GM18498 (cell line): ENCODE measurements around the gene ATMIN.
A peak's percentile ranks its signal among the peaks of the same experiment; 100 is the strongest.

Source experiments
- ATAC-seq: cut with Tn5 transposase; IDR thresholded peaks from one replicate; pipeline ENCODE4 v1.9.1; 2021; ENCODE audit warnings: mild to moderate bottlenecking, moderate library complexity; ENCODE audit not compliant: unreplicated experiment

The ATMIN gene

DNA sequence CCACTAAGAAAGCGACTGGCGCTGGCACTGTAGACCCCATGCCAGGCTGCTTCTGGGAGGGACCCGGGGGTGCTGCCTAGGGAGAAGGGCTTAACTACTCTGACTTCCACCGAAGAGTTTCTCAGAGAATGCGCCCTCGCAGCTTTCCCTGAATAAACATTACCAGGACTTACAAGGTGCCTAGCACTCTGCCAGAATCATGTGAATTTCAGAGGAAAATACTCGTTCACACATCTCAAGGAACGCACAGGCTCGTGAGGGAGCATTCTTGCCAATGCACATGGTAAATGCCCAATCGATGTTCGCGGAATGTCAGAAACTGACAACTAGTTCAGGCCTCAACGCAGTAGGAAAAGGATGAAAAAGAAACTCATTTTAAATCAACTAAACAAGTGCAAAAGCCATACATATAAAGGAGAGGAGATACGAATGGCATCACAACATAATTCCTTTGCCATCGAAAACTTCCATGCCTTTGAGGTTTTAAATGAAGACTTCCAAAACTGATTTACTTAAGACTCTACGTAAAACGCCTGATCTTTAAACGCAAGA is 30.0 kb upstream of the ATMIN start:
- ATAC-seq: no peak

DNA sequence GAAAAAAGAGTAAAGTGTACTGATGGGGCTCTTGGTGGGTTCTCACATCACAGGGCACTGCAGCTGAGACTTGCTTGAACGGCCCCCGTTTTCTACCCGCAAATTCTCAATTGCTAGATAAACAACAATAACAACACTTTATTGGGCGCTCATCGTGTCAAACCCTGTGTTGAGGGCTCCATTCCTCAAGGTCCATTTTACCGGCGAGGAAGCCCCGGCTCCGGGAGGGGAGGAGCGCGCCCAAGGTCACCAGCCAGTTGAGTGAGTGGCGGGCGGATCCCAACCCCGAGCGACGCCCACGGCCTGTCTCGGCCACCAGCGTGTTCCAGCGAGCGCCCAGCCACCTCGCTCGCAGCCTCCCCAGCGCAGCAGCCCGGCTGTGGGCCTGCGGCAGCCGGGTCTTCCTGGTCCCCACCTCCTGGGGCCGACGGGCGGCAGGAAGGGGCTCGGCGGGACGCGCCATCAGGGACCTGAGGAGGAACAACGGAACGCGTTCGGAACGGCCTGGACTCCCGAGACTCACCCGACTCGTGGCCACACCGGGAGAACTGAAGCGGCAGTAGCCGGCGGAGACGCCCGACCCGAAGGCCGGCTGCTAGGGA is 29.3 kb upstream of the ATMIN start:
- peak; percentile 39 for ATAC-seq

DNA sequence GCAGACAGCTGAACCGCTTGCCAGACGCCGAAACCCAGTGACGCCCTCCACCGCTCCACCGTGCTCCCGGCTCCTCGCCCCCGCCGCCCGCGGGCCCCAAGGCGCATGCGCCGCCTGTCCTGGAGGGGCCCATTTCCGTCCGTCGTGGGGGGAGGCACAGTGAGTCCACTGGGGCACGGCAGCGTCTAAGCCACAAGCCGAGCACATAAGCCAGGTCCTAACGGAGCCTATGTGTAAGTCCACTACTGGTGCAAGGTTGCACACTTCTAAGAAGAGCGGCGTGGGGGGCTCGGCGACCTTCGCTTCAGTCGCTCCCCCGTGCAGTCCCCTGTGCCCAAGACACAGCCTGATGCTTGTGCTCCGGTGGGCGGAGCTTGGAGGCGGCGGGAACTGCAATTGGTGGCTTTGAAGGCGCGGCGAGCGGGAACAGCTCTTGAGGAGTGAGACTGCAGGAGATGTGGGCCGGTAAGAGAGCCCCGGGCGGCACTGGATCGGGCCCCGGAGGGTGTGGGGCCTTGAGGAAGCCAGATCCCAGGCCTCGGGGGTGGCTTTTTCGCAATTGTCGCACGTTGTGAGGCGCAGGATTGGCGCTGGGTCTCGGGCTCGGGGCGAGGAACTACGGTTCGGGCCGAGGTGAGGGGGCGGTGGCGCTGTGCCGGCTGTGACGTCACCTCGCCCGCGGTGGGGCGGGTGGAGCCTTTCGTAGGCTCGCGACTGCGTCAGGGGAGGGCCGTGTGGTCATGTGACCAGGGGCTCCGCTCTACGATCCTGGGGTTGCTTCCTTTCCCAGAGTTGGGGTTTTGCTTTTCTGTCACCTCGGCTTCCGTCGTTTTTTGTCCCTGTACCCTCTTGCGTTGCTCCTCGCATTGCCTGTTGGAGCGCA is 28.6 kb upstream of the ATMIN start, which contains the start of the genes CENPN and CMC2:
Gene CENPN (plus strand): TSS at position 402 of the 883 bp plus-strand sequence. CDS start 4,726 bp downstream, outside the sequence.
Gene CMC2 (minus strand): TSS at position 73 of the 883 bp plus-strand sequence. CDS start 9,491 bp downstream, outside the sequence.
- peak; percentile 88 for ATAC-seq

DNA sequence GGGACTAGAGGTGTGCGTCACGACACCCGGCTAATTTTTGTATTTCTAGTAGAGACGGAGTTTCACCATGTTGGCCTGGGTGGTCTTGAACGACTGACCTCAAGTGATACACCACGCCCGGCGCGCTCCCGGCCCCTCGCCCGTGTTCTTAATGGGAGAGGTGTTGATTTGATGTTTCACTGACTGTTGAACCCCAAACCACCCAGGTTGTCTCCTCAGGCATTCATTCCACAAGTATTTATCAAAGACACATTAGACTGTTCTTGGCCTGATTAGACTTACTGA is 27.2 kb upstream of the ATMIN start:
- ATAC-seq: no peak

DNA sequence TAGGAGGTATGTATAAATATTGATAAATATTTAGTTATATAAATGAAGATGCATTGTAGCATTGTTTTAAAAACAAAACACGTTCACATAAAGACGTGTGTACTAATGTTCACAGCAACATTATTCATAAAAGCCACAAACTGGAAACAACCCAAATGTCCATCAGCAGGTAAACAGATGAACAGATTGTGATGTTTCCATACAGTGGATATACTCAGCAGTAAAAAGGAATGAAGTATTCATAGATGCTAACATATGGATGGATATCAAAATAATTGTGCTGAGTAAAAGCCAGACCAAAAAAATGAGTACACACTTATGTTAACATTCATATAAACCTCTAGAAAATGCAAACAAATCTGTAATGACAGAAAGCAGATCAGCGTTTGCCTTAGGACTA is 22.7 kb upstream of the ATMIN start:
- ATAC-seq: no peak

DNA sequence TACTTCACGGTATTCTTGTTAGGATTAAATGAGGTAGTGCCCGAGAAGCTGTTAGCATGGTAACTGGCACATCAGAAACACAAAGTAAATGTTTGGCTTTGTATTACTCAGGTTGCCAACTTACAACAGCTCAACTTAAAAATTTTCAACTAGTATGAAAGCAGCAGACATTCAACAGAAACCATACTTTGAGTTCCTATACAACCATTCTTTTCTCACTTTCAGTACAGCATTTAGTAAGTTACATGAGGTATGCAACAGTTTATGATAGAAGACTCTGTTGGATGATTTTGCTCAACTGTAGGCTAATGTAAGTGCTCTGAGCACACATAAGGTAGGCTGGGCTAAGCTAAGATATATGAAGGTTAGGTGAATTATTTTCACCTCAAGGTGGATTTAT is 21.0 kb upstream of the ATMIN start:
- peak; percentile 64 for ATAC-seq

DNA sequence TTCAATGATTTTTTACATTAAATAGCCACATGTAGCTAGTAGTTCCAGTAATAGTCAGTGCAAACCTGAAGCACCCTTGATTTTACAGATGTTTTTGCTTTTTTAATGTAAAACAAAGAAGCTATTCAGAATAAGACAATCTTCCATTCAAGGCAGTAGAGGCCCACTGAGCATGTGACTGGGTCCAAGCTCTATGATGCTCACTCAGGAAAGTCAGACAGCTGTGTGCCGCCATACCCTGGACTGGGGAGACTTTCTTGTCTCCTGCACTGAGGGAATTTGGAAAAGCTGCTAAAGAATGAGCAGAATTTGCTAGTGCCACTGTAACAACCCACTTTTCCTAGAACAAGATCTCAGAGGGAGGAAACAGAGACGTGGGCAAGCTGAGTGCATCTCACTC is 17.1 kb upstream of the ATMIN start:
- no peak for ATAC-seq

DNA sequence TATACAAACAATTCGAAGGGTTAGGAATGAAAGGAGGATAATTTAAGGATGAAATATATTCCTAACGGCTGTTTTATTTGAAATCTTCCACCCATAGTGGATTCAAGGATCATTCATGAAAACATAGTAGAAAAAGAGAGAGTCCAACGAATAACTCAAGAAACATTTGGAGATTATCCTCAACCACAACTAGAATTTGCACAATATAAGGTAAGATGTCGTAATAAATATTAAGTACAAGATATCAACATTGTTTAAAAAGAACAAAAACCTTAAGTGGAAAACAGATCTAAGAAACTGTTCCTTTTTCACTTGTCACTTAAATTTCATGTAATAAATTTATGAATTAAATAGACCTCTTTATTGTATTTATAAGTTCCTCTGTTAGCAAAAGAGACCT is 9.2 kb upstream of the ATMIN start:
- ATAC-seq: no peak

DNA sequence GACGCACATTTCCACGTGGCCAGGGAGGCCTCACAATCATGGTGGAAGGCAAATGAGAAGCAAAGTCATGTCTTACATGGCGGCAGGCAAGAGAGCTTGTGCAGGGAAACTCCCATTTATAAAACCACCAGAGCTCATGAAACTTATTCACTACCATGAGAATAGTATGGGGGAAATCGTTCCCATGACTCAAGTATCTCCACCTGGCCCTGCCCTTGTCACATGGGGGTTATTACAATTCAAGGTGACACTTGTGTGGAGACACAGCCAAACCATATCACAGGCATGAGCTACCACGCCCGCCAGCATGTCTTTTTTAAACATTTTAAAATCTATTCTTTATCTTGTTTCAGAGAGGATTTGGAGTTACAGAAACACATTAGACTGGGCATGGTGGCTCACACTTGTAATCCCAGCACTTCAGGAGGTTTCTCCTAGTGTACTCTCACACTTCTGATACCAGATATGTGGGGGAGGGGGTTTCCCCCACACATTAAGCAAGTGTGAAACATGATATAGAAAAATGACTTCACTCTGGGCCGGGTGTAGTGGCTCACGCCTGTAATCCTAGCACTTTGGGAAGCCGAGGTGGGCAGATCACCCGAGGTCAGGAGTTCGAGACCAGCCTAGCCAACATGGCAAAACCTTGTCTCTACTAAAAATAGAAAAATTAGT is 5.6 kb upstream of the ATMIN start:
- no peak for ATAC-seq

DNA sequence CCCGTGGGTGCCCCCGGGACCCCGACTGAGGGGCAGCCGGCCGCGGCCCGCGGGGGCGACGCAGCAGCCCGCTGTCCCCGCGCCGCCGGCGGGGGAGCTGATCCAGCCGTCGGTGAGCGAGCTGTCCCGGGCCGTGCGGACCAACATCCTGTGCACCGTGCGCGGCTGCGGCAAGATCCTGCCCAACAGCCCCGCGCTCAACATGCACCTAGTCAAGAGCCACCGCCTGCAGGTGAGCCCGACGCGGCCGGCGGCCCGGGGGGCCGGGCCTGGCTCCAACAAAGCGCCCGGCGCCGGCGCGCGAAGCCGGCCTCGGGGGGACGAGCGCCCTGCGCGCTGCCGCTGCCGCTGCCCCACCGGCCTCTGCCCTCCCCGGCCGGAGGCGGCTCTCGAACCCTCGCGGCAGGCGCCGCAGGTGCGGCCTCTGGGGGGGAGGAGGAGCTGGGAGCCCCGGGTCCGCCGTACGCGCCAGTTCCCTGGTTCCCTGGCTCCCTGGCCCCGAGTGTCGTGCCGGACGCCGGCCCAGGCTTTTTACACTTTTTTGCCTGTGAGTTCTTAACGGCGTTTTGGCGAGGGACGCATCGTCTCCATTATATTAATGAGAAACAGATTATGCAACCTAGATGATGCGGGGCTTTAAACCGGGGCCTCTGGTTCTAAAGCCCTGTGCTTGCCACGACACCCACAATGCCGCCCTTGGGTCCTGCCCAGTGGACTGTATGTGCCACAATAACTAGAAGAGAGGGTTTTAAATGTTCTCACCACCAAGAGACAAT is 521 bp downstream of the ATMIN start:
- peak; percentile 62 for ATAC-seq

DNA sequence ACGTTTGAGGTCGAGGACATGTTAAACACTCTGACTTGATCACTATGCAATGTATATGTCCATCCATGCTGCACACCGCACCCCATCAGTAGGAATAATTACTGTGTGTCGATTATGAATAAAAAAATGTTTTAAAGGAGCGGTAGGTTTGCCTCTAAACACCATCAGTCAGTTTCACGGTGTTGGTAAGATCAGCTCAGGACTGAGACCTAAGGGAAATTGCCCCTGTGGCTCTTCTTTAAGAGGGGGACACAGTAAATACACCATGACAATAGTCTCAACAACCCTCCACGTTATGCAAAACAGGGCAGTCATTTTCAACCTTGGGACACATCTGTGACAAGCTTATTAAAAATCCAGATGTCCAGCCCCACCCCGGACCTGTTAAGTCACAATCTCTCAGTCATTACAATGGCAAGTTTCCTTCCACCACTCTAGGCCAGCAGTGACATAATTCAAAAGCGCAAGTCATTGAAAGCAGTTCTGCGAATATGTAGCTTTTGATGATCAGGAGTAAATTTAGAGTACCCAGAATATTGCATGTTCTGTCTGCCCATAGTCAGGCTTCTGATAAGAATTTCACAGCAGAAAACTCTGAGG is 1.2 kb downstream of the ATMIN start:
- no peak for ATAC-seq

DNA sequence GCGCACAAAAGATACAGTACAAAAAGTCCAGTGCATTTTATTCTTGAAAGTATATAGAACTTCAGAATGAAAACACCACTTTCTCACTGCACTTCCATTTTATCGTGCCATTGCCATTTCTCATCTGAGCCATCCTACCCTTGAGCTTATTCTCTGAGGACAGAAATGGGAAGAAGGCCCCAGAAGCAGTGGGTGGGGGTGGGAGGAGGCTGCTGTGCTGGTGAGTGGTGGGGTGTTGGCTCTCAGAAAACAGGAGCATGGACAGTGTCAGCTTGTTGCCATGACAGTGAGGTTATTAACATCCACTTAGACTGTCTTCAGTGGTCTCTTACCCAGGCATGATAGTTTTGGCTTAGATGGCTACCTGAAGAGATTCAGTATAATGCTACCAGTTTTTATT is 4.5 kb downstream of the ATMIN start:
- no peak for ATAC-seq

DNA sequence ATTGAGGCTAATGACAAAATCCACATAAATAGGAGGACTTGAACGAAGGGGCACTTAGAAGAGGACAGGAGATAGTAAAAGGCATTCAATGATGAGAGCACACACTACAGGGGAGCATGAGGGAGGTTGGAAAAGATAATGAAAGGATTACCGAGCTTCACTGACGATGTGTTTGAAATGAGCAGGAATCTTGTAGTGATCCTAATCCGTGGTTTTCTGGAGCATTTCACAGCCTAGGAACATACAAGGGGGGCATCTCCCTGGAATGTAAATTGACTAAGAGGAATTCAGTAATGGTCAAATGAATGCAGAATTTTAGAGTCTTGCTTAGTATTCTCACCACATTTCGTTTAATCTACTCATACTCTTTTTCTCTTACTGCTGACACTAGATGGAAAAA is 5.2 kb downstream of the ATMIN start:
- no peak for ATAC-seq

DNA sequence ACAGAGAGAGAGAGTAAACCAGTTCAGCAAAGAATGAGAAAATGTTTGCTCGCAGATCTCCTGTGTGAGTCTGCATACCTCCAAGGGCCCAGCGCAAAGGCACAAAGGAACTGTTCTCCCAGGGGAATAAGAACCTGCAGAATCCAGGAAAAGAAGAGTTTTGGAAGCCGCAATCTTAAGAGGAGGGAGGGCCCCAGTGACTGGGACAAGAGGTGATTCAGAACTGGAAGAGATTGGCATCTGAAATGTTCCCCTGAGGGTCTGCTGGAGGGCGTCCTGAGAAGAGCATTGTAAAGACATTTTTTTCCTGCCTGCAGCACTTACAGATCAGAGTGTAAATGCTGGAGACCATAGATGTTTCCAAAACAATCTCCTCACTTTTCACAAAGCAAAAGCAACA is 6.1 kb downstream of the ATMIN start:
- no peak for ATAC-seq

DNA sequence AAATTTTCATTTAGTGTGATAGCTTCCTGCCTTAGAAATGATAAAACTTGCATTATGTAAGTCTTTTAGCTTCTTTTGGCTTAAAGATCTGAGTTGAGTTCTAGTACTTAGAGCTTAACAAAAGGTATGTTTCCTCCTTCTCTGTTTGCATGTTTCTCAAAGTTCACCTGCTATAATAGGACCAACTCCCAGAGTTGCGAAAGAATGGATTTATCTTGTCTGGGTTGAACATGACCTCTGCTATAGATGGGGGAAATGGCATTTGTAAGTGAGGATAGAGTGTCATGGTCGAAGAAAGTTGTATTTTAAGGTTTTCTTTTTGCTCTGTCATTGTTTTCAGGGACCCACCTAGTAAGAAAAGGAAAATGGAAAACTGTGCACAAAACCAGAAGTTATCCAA is 7.2 kb downstream of the ATMIN start:
- ATAC-seq: no peak

DNA sequence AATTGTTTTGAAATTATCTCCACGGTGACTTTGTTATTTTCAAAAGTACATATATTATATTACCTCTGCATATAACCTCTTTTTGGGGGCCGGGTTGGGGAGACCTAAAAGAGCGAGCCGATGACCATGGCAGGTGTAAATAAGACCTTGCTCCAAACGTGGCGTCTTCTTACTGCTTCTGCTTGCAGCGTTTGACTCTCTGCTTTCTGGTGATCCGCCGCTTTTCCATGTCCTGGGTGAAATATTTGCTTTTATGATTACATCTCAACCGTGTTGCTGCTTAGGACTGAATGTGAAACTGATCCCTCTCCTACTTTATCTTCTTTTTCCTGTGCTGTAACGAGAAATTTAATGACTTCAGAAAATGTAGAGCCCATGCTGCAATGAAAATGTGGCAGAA is 18.1 kb downstream of the ATMIN start:
- ATAC-seq: no peak

DNA sequence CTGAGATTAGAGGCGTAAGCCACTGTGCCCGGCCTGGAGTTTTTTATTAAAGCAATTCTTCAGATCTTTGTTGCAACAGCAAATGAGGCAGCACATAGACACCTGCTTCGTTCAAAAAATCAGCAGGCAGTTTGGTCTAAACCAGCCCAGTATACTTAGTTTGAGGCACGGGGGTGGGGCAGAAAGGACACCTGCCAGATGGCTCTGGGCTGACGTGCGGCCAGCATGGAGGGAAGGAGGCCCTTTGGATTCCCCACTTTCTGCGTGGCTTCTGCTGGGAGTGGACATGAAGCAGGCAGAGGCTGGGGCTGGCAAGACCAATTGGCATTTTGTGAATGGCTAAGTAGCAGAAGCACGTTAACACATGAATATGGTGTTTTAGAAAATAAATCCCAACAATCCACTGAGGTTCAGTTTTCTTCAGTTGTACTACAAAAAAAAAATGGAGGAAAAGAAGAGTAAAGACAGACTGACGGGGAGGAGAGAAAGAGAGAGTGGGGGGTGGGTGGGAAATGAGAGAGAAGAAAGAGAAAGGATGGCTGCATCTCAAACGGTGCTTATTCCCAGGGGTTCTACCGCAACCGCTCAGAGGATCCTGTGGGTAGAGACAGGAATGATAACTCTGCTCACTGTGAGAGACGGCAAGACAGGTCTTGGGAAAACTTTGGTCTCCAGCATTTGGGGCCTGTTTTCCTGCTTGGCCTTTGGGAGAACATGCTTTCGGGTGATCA is 25.1 kb downstream of the ATMIN start:
- no peak for ATAC-seq

DNA sequence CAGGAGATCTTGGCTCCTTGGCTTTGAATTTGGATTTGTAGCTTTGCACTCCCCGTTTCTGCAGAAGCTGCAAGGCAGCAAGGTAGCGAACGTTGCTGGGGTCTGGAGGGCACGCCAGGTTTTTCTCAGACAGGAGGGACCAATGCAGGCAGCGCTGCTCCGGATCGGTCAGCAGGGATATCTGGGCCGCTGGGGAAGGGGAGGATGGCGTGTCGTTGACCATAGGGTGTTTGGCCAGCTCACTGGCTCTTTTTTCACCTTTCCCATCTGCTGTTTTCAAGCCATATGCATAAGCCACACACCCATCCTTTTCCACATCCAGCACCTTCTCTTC is 25.6 kb downstream of the ATMIN start:
- ATAC-seq: no peak

DNA sequence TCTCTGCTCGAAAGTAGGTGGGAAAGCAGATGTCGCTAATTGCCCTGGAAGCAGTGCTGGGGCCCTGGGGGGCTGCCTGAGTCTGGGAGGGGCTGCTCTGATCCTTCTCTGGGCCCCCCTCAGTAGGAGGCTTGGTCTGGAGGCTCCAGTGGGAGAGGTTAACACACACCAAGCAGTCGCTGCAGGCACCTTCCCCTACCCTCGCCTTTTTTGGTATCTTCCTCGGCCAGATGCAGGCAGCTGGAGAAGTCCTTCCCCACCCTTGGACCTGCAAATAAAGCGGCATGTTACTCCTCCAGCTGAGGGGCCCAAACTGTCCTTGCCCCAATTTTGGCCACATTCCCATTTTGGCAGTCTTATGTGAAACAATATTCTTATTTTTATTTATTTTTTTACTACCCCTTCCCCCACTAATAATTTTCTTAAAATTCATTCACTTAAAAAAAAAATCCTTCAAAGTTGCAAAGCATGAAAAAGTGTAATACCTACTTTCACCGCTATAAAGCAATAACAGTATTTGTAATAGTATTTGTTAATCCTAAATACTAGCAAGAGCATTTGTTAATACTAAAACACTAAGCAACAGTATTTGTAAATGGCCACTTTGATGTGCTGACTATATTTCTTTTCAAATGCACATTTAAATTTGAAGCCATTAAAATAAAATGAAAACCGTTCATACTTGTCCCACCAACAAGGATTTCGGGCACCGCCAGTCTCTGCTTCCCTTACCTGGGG is 26.4 kb downstream of the ATMIN start:
- no peak for ATAC-seq
